Smooth muscle cell (in vitro differentiated cells): Measurements from ENCODE around the gene NSUN2. TPM values are rescaled to one million over a fixed set of nuclear protein-coding genes. Genes with fewer than 3 reads are reported as not detected.
"Not testable (repeated sequence)": the region's sequence is repeated elsewhere in the genome, so short reads cannot be mapped to it uniquely, and the experiment has no call there.

Source experiments
- DNase-seq: peaks from one replicate; lab custom pipeline; 2025; ENCODE audit not compliant: unreplicated experiment; lab: John Stamatoyannopoulos, UW
- H2AFZ ChIP-seq: fragments of 200-600 bp; sonication (generic); 2 replicates; pipeline ENCODE4 v1.6.0; 2016; ENCODE audit warnings: antibody characterized with exemption, low read depth, mild to moderate bottlenecking
- H3F3A ChIP-seq: fragments of 200-600 bp; sonication (generic); 2 replicates; pipeline ENCODE4 v1.6.0; 2017; ENCODE audit warnings: antibody characterized with exemption, low read depth
- H3K27ac ChIP-seq: fragments of 200-600 bp; sonication (generic); 2 replicates; pipeline ENCODE4 v1.5.1; 2016; ENCODE audit warnings: low read depth, mild to moderate bottlenecking
- H3K27me3 ChIP-seq: fragments of 200-600 bp; sonication (generic); 2 replicates; pipeline ENCODE4 v1.6.1; 2016; ENCODE audit warnings: low read depth, mild to moderate bottlenecking
- H3K36me3 ChIP-seq: fragments of 200-600 bp; sonication (generic); 2 replicates; pipeline ENCODE4 v1.5.1; 2016; ENCODE audit warnings: low read depth
- H3K4me1 ChIP-seq: fragments of 200-600 bp; sonication (generic); 2 replicates; pipeline ENCODE4 v1.5.1; 2016; ENCODE audit warnings: low read depth
- H3K4me2 ChIP-seq: fragments of 200-600 bp; sonication (generic); 2 replicates; pipeline ENCODE4 v1.6.0; 2016; ENCODE audit warnings: mild to moderate bottlenecking
- H3K4me3 ChIP-seq: fragments of 200-600 bp; sonication (generic); 2 replicates; pipeline ENCODE4 v1.5.1; 2016; ENCODE audit warnings: mild to moderate bottlenecking
- H3K79me2 ChIP-seq: fragments of 200-600 bp; sonication (generic); 2 replicates; pipeline ENCODE4 v1.6.0; 2016; ENCODE audit warnings: low read depth, mild to moderate bottlenecking
- H3K9ac ChIP-seq: fragments of 200-600 bp; sonication (generic); 2 replicates; pipeline ENCODE4 v1.6.0; 2016; ENCODE audit warnings: low read depth
- H3K9me3 ChIP-seq: fragments of 200-600 bp; sonication (generic); replicated peaks from 2 replicates; pipeline ENCODE4 v1.5.1; 2016; ENCODE audit warnings: low read depth
- H4K20me1 ChIP-seq: fragments of 200-600 bp; sonication (generic); 2 replicates; pipeline ENCODE4 v1.6.0; 2016; ENCODE audit warnings: low read depth
- CTCF ChIP-seq: fragments of 200-600 bp; sonication (generic); IDR thresholded peaks from 2 replicates; pipeline ENCODE4 v1.5.1; 2017; ENCODE audit warnings: borderline replicate concordance, mild to moderate bottlenecking, antibody characterized with exemption; ENCODE audit not compliant: insufficient read depth, poor library complexity, severe bottlenecking
- WGBS: methylation state at CpG from one replicate; pipeline ENCODE4 v1.1.7; 2016; ENCODE audit warnings: low lambda C conversion rate; 5-methylcytosine and 5-hydroxymethylcytosine counted together
- polyA plus RNA-seq: library from polyadenylated mRNA; unstranded; fragments of >200 nt; fragmentation: Nextera tagmentation; extraction: Ambion mirVana; gene quantifications from 2 replicates; pipeline ENCODE4 v1.2.1, GENCODE V29; 2016
- total RNA-seq: library from RNA; depleted of rRNA; stranded (reverse); fragments of >200 nt; gene quantifications from 2 replicates; pipeline ENCODE4 v1.2.3, GENCODE V29; 2014

The NSUN2 gene
- total and polyA plus RNA-seq, 2 experiments from 2014 or later: 29.3 to 34.4 TPM

DNA sequence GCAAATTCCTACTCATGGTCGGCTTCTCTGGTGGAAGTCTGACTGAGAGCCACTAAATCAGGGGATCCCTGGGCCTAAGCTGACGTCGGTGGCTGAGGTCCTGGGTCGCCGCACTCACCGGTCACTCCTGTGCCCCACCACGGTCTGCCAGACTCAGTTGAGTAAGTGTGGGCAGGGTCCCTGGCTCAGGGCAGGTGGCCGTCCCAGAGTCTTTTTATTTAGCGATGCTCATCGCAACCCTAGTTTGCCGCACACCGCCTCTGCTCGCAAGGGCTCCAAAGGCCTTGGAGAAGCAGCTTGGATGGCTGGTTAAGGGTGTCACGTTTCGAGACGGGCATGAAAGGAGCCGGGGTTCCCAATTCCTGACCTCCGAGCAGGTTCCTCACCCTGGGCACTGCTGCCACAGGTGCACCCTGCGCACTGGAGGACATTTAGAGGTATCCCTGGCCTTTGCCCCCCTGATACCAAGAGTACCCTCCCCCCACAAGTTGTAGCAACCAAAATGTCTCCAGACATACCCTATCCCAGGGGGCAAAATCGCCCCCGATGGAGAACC, 59.9 kb downstream of the NSUN2 start:
- Histone ChIP-seq H3K27ac (no peak overlapping the region), H3F3A (no peaks in the 10 kb centered on the region), H3K4me1 (no peaks in the 10 kb centered on the region), H3K9me3 (no peaks in the 10 kb centered on the region), H2AFZ (no peak overlapping the region), H3K36me3 (no peaks in the 10 kb centered on the region), H3K79me2 (no peaks in the 10 kb centered on the region), H3K4me2 (no peak overlapping the region), H4K20me1 (no peaks in the 10 kb centered on the region), H3K27me3 (no peaks in the 10 kb centered on the region), H3K4me3 (no peak overlapping the region), H3K9ac (no peak overlapping the region)
- DNase-seq: no peak
- 91% methylated on average over 21 of the region's 21 CpGs for WGBS
- no peak for TF ChIP-seq CTCF

GRCh38 chr5:6572086-6572824, 60.6 kb downstream of the NSUN2 start:
- no peaks in the 10 kb centered on the region for H3K9me3 ChIP-seq
- H3K27ac ChIP-seq: no peak overlapping the region
- H3K4me2 ChIP-seq: no peak overlapping the region
- H4K20me1 ChIP-seq: no peaks in the 10 kb centered on the region
- H3K4me3 ChIP-seq: no peak overlapping the region
- DNase-seq: no peak
- H3K36me3 ChIP-seq: no peaks in the 10 kb centered on the region
- H3K27me3 ChIP-seq: no peaks in the 10 kb centered on the region
- no peaks in the 10 kb centered on the region for H3F3A ChIP-seq
- H3K79me2 ChIP-seq: no peaks in the 10 kb centered on the region
- H3K9ac ChIP-seq: no peak overlapping the region
- no peaks in the 10 kb centered on the region for H3K4me1 ChIP-seq
- H2AFZ ChIP-seq: no peak overlapping the region
- 88% methylated on average over 30 of the region's 30 CpGs for WGBS
- no peak for TF ChIP-seq CTCF

DNA sequence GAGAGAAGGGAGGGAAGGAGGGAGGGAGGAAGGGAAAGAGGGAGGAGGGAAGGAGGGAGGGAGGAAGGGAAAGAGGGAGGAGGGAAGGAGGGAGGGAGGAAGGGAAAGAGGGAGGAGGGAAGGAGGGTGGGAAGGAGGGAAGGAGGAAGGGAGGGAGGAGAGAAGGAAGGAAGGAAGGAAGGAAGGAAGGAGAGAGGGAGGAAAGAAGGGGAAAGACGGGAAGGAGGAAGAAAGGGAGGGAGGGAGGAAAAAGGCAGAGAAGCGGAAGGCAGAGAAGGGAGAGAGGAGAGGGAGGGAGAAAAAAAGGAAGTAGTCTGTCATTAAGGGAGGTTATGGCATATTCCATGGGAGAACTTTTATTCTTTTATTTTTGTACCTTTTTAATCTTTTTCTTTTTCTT, 61.2 kb downstream of the NSUN2 start:
- 49% methylated on average over 2 of the region's 2 CpGs for WGBS
- not testable (repeated sequence) for H3K9me3 ChIP-seq, H3K79me2 ChIP-seq, H3K36me3 ChIP-seq, H3K4me3 ChIP-seq, H3K4me2 ChIP-seq, DNase-seq, H3K4me1 ChIP-seq, H4K20me1 ChIP-seq, H3F3A ChIP-seq, H3K27ac ChIP-seq, H3K9ac ChIP-seq, H2AFZ ChIP-seq, H3K27me3 ChIP-seq

DNA sequence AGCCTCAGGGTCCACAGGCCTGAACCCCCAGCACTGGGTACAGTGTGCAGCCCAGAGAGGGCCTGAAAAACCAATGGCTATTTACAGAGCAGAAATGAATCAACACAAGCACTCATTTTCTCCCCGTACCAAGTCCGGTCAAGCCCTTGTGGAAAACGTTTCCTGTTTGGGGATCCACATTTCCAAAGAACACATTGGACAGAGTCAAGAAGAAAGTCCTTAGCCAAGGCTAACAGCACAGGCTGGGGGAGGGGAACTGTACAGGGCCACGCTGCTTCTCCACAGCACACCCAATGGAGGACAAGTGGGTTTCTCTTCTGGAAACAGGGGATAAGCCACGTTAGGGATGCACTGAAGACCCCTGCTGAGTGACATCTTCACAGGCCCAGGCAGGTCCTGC, 62.3 kb downstream of the NSUN2 start:
- 80% methylated on average over 5 of the region's 5 CpGs for whole genome bisulfite sequencing
- no peaks in the 10 kb centered on the region for H4K20me1 ChIP-seq
- no peak overlapping the region for H2AFZ ChIP-seq
- H3K9ac ChIP-seq: no peak overlapping the region
- no peaks in the 10 kb centered on the region for H3F3A ChIP-seq
- no peak for TF ChIP-seq CTCF
- H3K4me3 ChIP-seq: no peak overlapping the region
- DNase-seq: no peak
- H3K79me2 ChIP-seq: no peaks in the 10 kb centered on the region
- no peak overlapping the region for H3K27ac ChIP-seq
- H3K27me3 ChIP-seq: no peaks in the 10 kb centered on the region
- H3K4me2 ChIP-seq: no peak overlapping the region
- no peaks in the 10 kb centered on the region for H3K9me3 ChIP-seq
- H3K36me3 ChIP-seq: no peaks in the 10 kb centered on the region
- H3K4me1 ChIP-seq: no peaks in the 10 kb centered on the region
